ENCODE data around the gene OTOP2. TPM values are rescaled to one million over a fixed set of nuclear protein-coding genes. Genes with fewer than 3 reads are reported as not detected.

OTOP2 gene
- total and polyA plus RNA-seq, 2 of the 8 experiments (the other 6 are each of a cell fraction or from before 2014, with no cell fraction given): 0.23 TPM; not detected in 1

- H3K4me2 ChIP-seq (ENCODE audit: insufficient read depth in 1 of 2, low read depth in 2 of 2, low read length in 2 of 2): peak within 1 kb of the TSS; percentile 90 to 92
- H2BK15ac ChIP-seq (ENCODE audit: low read length): peak within 1 kb of the TSS; percentile 61; the same call in 1 of the 2 replicates
- H2AK5ac ChIP-seq (ENCODE audit: low read depth, low read length): no peak within 1 kb of the TSS
- H3K27ac ChIP-seq (ENCODE audit: low read depth, low read length): no peak within 1 kb of the TSS
- H2BK20ac ChIP-seq (ENCODE audit: low read length): no peak within 1 kb of the TSS
- H3K27me3 ChIP-seq (replicated peaks in 1 of 4; ENCODE audit: control insufficient read depth in 3 of 4, extremely low read depth in 1 of 4, insufficient read depth in 3 of 4, low read length in 3 of 4): peaks cover 40 to 62% (median 53%) of the 10 kb centered on the region in 4 experiments
- peaks cover 0 to 5% of the 10 kb centered on the region in 2 experiments for H4K20me1 ChIP-seq (replicated peaks in 1 of 2; ENCODE audit: control insufficient read depth in 1 of 2, insufficient read depth in 2 of 2, low read length in 2 of 2)
- no peak within 1 kb of the TSS for H2BK120ac ChIP-seq (replicated peaks; ENCODE audit: low read depth, low read length)
- peak within 1 kb of the TSS; percentile 33 to 74 (median 36) for H3K4me3 ChIP-seq (ENCODE audit: extremely low read depth in 1 of 4, insufficient read depth in 2 of 4, low read depth in 3 of 4, low read length in 4 of 4)
- H3K79me2 ChIP-seq (ENCODE audit: control insufficient read depth in 1 of 2, insufficient read depth in 2 of 2, low read length in 2 of 2): no peaks in the 10 kb centered on the region
- no peak within 1 kb of the TSS for H3K23ac ChIP-seq (ENCODE audit: insufficient read length)
- no peaks in the 10 kb centered on the region; a peak in 1 of 8 replicates for H3K36me3 ChIP-seq (ENCODE audit: control insufficient read depth in 2 of 4, insufficient read depth in 4 of 4, low read length in 3 of 4)
- peak within 1 kb of the TSS; percentile 38 for H3K18ac ChIP-seq (ENCODE audit: extremely low read depth, low read length)
- no peak within 1 kb of the TSS for H3K14ac ChIP-seq (ENCODE audit: insufficient read length)
- no peak within 1 kb of the TSS for H3K4ac ChIP-seq (replicated peaks; ENCODE audit: insufficient read length, low read depth, low read length)
- TF ChIP-seq FOSL1 (IDR thresholded peaks at IDR 0.05; ENCODE audit: insufficient read depth, low read depth, low read length) (peak; percentile 78; the same call in 1 of the 2 replicates), EGR1 (IDR thresholded peaks at IDR 0.05; ENCODE audit: borderline replicate concordance, low read depth, low read length) (peak; percentile 48; the same call in 1 of the 2 replicates), EP300 (IDR thresholded peaks at IDR 0.05; ENCODE audit: borderline replicate concordance in 1 of 2, low read depth in 2 of 2, low read length in 2 of 2) (no peak), KDM4A (IDR thresholded peaks at IDR 0.05; ENCODE audit: low read depth, low read length, severe bottlenecking) (peak; percentile 19)
- FAIRE-seq: no peak
- H3K4me1 ChIP-seq (replicated peaks in 1 of 4; ENCODE audit: control insufficient read depth in 3 of 4, insufficient read depth in 4 of 4, low read length in 3 of 4): peaks cover 0 to 19% (median 16%) of the 10 kb centered on the region in 4 experiments; a peak in 6 of 7 replicates
- no peak within 1 kb of the TSS for H3K9ac ChIP-seq (replicated peaks in 1 of 4; ENCODE audit: extremely low read depth in 1 of 4, low read depth in 3 of 4, low read length in 3 of 4)
- ChIA-PET CTCF (ENCODE audit: partially characterized antibody) (interaction anchor here (0.6 to 49.9 kb wide), 25 partner anchors 7 to 142 kb away, joined by 3 to 1072 read pairs (median 5); partner anchors contain the start of genes CDR2L, FADS6 and OTOP3), POLR2A (ENCODE audit: partially characterized antibody) (interaction anchor here (0.9 to 1.8 kb wide), 3 partner anchors 14 to 50 kb away, joined by 3 to 4 read pairs (median 3); partner anchors contain the start of gene FDXR)
- H4K5ac ChIP-seq (ENCODE audit: insufficient read length, low read depth, low read length): no peak within 1 kb of the TSS
- no peak within 1 kb of the TSS for H4K91ac ChIP-seq (replicated peaks; ENCODE audit: insufficient read length, low read length)
- WGBS, 2 experiments (ENCODE audit: extremely low coverage in 1 of 2, insufficient coverage in 1 of 2, insufficient read length in 1 of 2, insufficient replicate concordance in 2 of 2, low coverage in 1 of 2, low lambda C conversion rate in 2 of 2, missing lambda C conversion rate in 1 of 2): 24% methylated on average over 35 of the region's 57 CpGs; no CpG with 5 or more reads in 1 of the 2 experiments
- peak in 1 of 2 experiments; percentile 69 for DNase-seq (ENCODE audit: low read depth in 1 of 2, low spot score in 2 of 2)
- H2BK12ac ChIP-seq (ENCODE audit: low read depth, low read length): 0 out of 2 replicates have a peak within 1 kb of the TSS, but pooled peaks have one; percentile 39
- no peak within 1 kb of the TSS; the same call in 1 of the 2 replicates for H4K8ac ChIP-seq (ENCODE audit: extremely low read depth, insufficient read depth, low read length)
- H3K79me1 ChIP-seq (ENCODE audit: low read depth, low read length): no peaks in the 10 kb centered on the region
- no peak within 1 kb of the TSS for H3K56ac ChIP-seq (replicated peaks; ENCODE audit: insufficient read length, low read depth, low read length)
- H3K23me2 ChIP-seq (ENCODE audit: low read depth, low read length): peaks cover 9% of the 10 kb centered on the region; the same call in 1 of the 2 replicates
- 0 out of 2 replicates have a peak within 1 kb of the TSS, but pooled peaks have one; percentile 26 for H2AFZ ChIP-seq (ENCODE audit: low read length)
- no peaks in the 10 kb centered on the region for H3K9me3 ChIP-seq (ENCODE audit: insufficient read depth in 2 of 2, low read depth in 1 of 2, low read length in 1 of 2)
- no peak within 1 kb of the TSS for H2BK5ac ChIP-seq (ENCODE audit: low read depth, low read length)
Measured at GRCh38 chr17:74922694-74923537, 1.2 kb upstream of the OTOP2 start, which contains the start of gene USH1G. Gene USH1G (minus strand): TSS chr17:74923255. CDS start chr17:74923073, 182 bp downstream.
